Measurements from ENCODE around the gene SLC9A9.

- TF ChIP-seq POLR2AphosphoS5 (IDR thresholded peaks at IDR 0.05) (no peak), CTCF (IDR thresholded peaks at IDR 0.05) (no peak)
These were observed 589.6 kb downstream of the SLC9A9 start for GRCh38 chr3:143258692-143259091.
